Erythroblast (primary cell): ENCODE results near the gene ARHGEF6.

Experiments used
- GATA1 ChIP-seq: IDR thresholded peaks from 2 replicates; pipeline ENCODE4 v1.6.1; 2011; ENCODE audit warnings: low read depth, mild to moderate bottlenecking, control low read depth, low read length, moderate library complexity
- POLR2A ChIP-seq: IDR thresholded peaks from 2 replicates; pipeline ENCODE4 v1.6.1; 2011; ENCODE audit warnings: mild to moderate bottlenecking, low read length

- TF ChIP-seq POLR2A = no peak
- no peak for TF ChIP-seq GATA1
These were observed 48.1 kb upstream of the ARHGEF6 start for GRCh38 chrX:136828830-136829229.
